GM12878 (cell line): ENCODE data around the gene ZSCAN22. TPM values are rescaled to one million over a fixed set of nuclear protein-coding genes. Genes with fewer than 3 reads are reported as not detected.

Experiments used
- ATAC-seq: fragments of 200-7000 bp; cut with Tn5 transposase; 3 replicates; pipeline ENCODE4 v1.9.1; 2020; ENCODE audit warnings: mild to moderate bottlenecking, moderate library complexity
- BruUV-seq: library from RNA; stranded (reverse); fragments of 400-500 nt; replicated peaks from 2 replicates; lab custom pipeline; 2021; lab: Mats Ljungman, UMichigan
- CTCF ChIA-PET: fragments of 300-600 bp; sonication (Branson Sonifier 250); formaldehyde crosslinking; extraction: SDS; loops from one replicate; lab custom pipeline; 2021; ENCODE audit warnings: inconsistent platforms; lab: Yijun Ruan, JAX
- POLR2A ChIA-PET: fragments of 350-600 bp; formaldehyde crosslinking; extraction: SDS; loops from one replicate; lab custom pipeline; 2021; ENCODE audit warnings: inconsistent platforms; lab: Charles Lee
- RAD21 ChIA-PET: fragments of 300-600 bp; sonication (Branson Sonifier 250); formaldehyde crosslinking; loops from one replicate; lab custom pipeline; 2023; ENCODE audit warnings: antibody characterized with exemption; ENCODE audit not compliant: unreplicated experiment; lab: Charles Lee
- SMC1A ChIA-PET: fragments of 300-600 bp; sonication (Branson Sonifier 250); formaldehyde crosslinking; loops from one replicate; lab custom pipeline; 2023; ENCODE audit not compliant: unreplicated experiment, uncharacterized antibody; lab: Charles Lee
- DNase-seq: peaks from one replicate; pipeline ENCODE4 v3.0.0-alpha.2; 2011; ENCODE audit warnings: low read depth, low spot score
- FAIRE-seq: peaks from 3 replicates; lab custom pipeline; 2011; peaks lifted over from hg19 to GRCh38; lab: Jason Lieb, UNC
- H2AFZ ChIP-seq: 2 replicates; pipeline ENCODE4 v1.6.0; 2011; ENCODE audit warnings: low read depth, low read length, control low read depth; ENCODE audit not compliant: control insufficient read depth
- H3K27ac ChIP-seq: 2 replicates; pipeline ENCODE4 v1.5.1; 2011; ENCODE audit warnings: control low read depth; ENCODE audit not compliant: control insufficient read depth, insufficient read depth
- H3K27me3 ChIP-seq, 2 experiments: replicated peaks in 1 of 2; 2 replicates each; pipeline versions ENCODE4 v1.6.0 to v1.6.1; 2011; ENCODE audit warnings: low read length in 1 of 2; ENCODE audit not compliant: control insufficient read depth in 2 of 2, insufficient read depth in 2 of 2
- H3K36me3 ChIP-seq, 2 experiments: 2 replicates each; pipeline ENCODE4 v1.5.1; 2011; ENCODE audit warnings: low read length in 1 of 2; ENCODE audit not compliant: control insufficient read depth in 2 of 2, insufficient read depth in 2 of 2
- H3K4me1 ChIP-seq: 2 replicates; pipeline ENCODE4 v1.6.1; 2011; ENCODE audit warnings: mild to moderate bottlenecking, low read length, moderate library complexity, mixed read lengths; ENCODE audit not compliant: control insufficient read depth, insufficient read depth
- H3K4me2 ChIP-seq: 2 replicates; pipeline ENCODE4 v1.6.0; 2011; ENCODE audit warnings: control low read depth; ENCODE audit not compliant: control insufficient read depth, insufficient read depth
- H3K4me3 ChIP-seq: fragments of 200-600 bp; sonication (generic); 2 replicates; pipeline ENCODE4 v1.5.1; 2016
- H3K79me2 ChIP-seq: 2 replicates; pipeline ENCODE4 v1.6.0; 2011; ENCODE audit warnings: low read length; ENCODE audit not compliant: control insufficient read depth, insufficient read depth
- H3K9ac ChIP-seq: 2 replicates; pipeline ENCODE4 v1.8.0; 2011; ENCODE audit warnings: low read length, control low read depth, mixed read lengths; ENCODE audit not compliant: control insufficient read depth, insufficient read depth
- H3K9me3 ChIP-seq: replicated peaks from 3 replicates; pipeline ENCODE4 v1.5.1; 2011; ENCODE audit warnings: mild to moderate bottlenecking, low read length; ENCODE audit not compliant: control insufficient read depth, insufficient read depth
- H4K20me1 ChIP-seq: 2 replicates; pipeline ENCODE4 v1.6.0; 2011; ENCODE audit not compliant: control insufficient read depth, insufficient read depth
- BCLAF1 ChIP-seq: fragments of 450-650 bp; IDR thresholded peaks from 2 replicates; pipeline ENCODE4 v1.6.1; 2017; ENCODE audit warnings: antibody characterized with exemption, mild to moderate bottlenecking, moderate library complexity
- CTCF ChIP-seq, 3 experiments: IDR thresholded peaks in 2 of 3; conservative IDR thresholded peaks in 1 of 3; 2 replicates each; pipeline ENCODE4 v1.5.1; 2011; ENCODE audit warnings: low read depth in 3 of 3, low read length in 3 of 3, mild to moderate bottlenecking in 3 of 3, control low read depth in 2 of 3, moderate library complexity in 2 of 3, inconsistent platforms in 1 of 3, mixed read lengths in 1 of 3; ENCODE audit not compliant: control insufficient read depth in 2 of 3, insufficient read depth in 1 of 3; ENCODE audit errors: extremely low read depth in 1 of 3
- HSF1 ChIP-seq: fragments of 150-350 bp; IDR thresholded peaks from 2 replicates; pipeline ENCODE4 v1.6.1; 2014; ENCODE audit warnings: mild to moderate bottlenecking, low read depth, low read length
- KDM1A ChIP-seq: fragments of 200-600 bp; sonication (generic); IDR thresholded peaks from 2 replicates; pipeline ENCODE4 v1.6.1; 2016; ENCODE audit warnings: borderline replicate concordance
- RB1 ChIP-seq: fragments of 450-650 bp; formaldehyde crosslinking; IDR thresholded peaks from 2 replicates; pipeline ENCODE4 v1.6.1; 2017; ENCODE audit warnings: mild to moderate bottlenecking, borderline replicate concordance
- RELA ChIP-seq: fragments of 450-650 bp; IDR thresholded peaks from 2 replicates; pipeline ENCODE4 v1.8.0; 2014; ENCODE audit warnings: borderline replicate concordance; ENCODE audit not compliant: partially characterized antibody
- SKIL ChIP-seq: fragments of 450-650 bp; IDR thresholded peaks from 2 replicates; pipeline ENCODE4 v1.6.1; 2017; ENCODE audit warnings: mild to moderate bottlenecking, low read depth, inconsistent platforms; ENCODE audit not compliant: poor library complexity, severe bottlenecking
- SUZ12 ChIP-seq: fragments of 200-600 bp; sonication (generic); IDR thresholded peaks from one replicate; pipeline ENCODE4 v1.6.1; 2018; ENCODE audit warnings: antibody characterized with exemption, mild to moderate bottlenecking; ENCODE audit not compliant: unreplicated experiment
- ZNF24 ChIP-seq: fragments of 450-650 bp; IDR thresholded peaks from 2 replicates; pipeline ENCODE4 v1.6.1; 2017; ENCODE audit warnings: antibody characterized with exemption, mild to moderate bottlenecking
- WGBS: methylation state at CpG from one replicate; pipeline ENCODE4 v1.1.6; 2016; ENCODE audit warnings: low lambda C conversion rate; ENCODE audit not compliant: insufficient replicate concordance, insufficient coverage; ENCODE audit errors: missing lambda C conversion rate; 5-methylcytosine and 5-hydroxymethylcytosine counted together
- in situ Hi-C: fragments of 300-500 bp; cut with MboI; formaldehyde crosslinking; loops from 9 replicates; pipeline ENCODE4 v1.14.3; 2018; ENCODE audit warnings: mixed read lengths
- intact Hi-C: fragments of 100-400 bp; cut with micrococcal nuclease; formaldehyde crosslinking; loops from one replicate; pipeline ENCODE4 v1.14.2; 2022; ENCODE audit not compliant: unreplicated experiment
- polyA plus RNA-seq, 11 experiments: library from polyadenylated mRNA; depleted of rRNA in 4 of 11; unstranded in 6 of 11; stranded (reverse) in 5 of 11; fragments of >200 nt; fragmentation: Nextera tagmentation in 4 of 11; fragmentation: Illumina TruSeq in 1 of 11; extraction: Ambion mirVana in 4 of 11; extraction: Trizol in 1 of 11; gene quantifications; 1 replicate in 1 of 11; 2 replicates in 10 of 11; pipeline versions ENCODE4 v1.2.1 to v1.2.3, GENCODE V29; 2011 to 2016; ENCODE audit warnings: inconsistent platforms in 2 of 11, missing spikeins in 2 of 11, low read depth in 1 of 11
- total RNA-seq, 4 experiments: library from RNA; depleted of rRNA in 3 of 4; stranded (reverse); fragments of >200 nt in 3 of 4; fragmentation: Illumina TruSeq in 1 of 4; extraction: Trizol in 1 of 4; gene quantifications; 2 replicates each; pipeline versions ENCODE4 v1.2.1 to v1.2.3, GENCODE V29; 2013 to 2021
- TF ChIP-seq, protein P1 (sequence below): IDR thresholded peaks from 2 replicates; pipeline ENCODE4 v1.6.1; 2012; ENCODE audit warnings: low read length, inconsistent platforms

Gene ZSCAN22
- total and polyA plus RNA-seq, 10 of the 15 experiments (the other 5 are each of a cell fraction or from before 2014, with no cell fraction given), result 0.49 to 3.9 (median 2.6) TPM

- TF ChIP-seq ZNF24 (no peak), CTCF (IDR thresholded peaks at IDR 0.05 in 2 of 3, conservative IDR thresholded peaks at IDR 0.05 in 1 of 3; ENCODE audit: control insufficient read depth in 2 of 3, extremely low read depth in 1 of 3, insufficient read depth in 1 of 3, low read depth in 3 of 3, low read length in 3 of 3) (0 out of 6 replicates have a peak, but pooled peaks have one; percentile 1 to 21 (median 9)), RB1 (no peak)
Observed at GRCh38 chr19:58387338-58388174, 60.8 kb downstream of the ZSCAN22 start (continued).

DNA sequence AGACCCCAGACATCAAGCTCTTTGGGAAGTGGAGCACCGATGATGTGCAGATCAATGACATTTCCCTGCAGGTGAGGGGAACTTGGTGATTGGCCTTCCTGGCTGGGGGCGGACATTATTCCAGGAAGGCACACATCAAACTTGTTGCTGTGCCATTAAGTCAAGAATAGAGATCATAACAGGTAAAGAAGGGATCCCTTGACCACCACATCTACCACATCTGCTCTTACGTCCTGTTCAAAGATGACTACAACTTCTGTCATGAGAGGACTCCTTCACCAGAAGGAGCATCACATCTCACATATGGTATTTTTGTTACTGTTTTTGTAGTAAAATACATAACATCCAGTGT is 61.4 kb downstream of the ZSCAN22 start:
- Histone ChIP-seq H2AFZ (no peak overlapping the region), H3K4me3 (peak overlapping the region; percentile 97), H3K27me3 (no peaks in the 10 kb centered on the region), H3K4me2 (peak overlapping the region; percentile 88), H3K4me1 (peaks cover 10% of the 10 kb centered on the region), H3K79me2 (peaks cover 44% of the 10 kb centered on the region), H3K27ac (peak overlapping the region; percentile 97; the same call in 1 of the 2 replicates), H4K20me1 (peaks cover 6% of the 10 kb centered on the region), H3K9ac (peak overlapping the region; percentile 96), H3K9me3 (no peaks in the 10 kb centered on the region), H3K36me3 (peaks cover 5 to 18% of the 10 kb centered on the region in 2 experiments)
- no peak for FAIRE-seq
- ChIA-PET RAD21 (no interaction called here), POLR2A (interaction anchor here (0.6 kb wide), 2 partner anchors 19 to 60 kb away, joined by 3 read pairs; no protein-coding TSS in a partner anchor), CTCF (no interaction called here), SMC1A (interaction anchor here (1.8 kb wide), 1 partner anchor 26 kb away, joined by 5 read pairs; the partner anchor contains the start of gene ZNF497)
- DNase-seq, result no peak
- no TSS peak for BruUV-seq
- in situ Hi-C loops (no loop called here), intact Hi-C loops (no loop called here)
- 36% methylated on average over 3 of the region's 3 CpGs for WGBS
- no peak for ATAC-seq
- TF ChIP-seq KDM1A (no peak), RELA (no peak), BCLAF1 (no peak), SUZ12 (no peak), HSF1 (no peak), SKIL (no peak)
- TF ChIP-seq, protein P1, sequence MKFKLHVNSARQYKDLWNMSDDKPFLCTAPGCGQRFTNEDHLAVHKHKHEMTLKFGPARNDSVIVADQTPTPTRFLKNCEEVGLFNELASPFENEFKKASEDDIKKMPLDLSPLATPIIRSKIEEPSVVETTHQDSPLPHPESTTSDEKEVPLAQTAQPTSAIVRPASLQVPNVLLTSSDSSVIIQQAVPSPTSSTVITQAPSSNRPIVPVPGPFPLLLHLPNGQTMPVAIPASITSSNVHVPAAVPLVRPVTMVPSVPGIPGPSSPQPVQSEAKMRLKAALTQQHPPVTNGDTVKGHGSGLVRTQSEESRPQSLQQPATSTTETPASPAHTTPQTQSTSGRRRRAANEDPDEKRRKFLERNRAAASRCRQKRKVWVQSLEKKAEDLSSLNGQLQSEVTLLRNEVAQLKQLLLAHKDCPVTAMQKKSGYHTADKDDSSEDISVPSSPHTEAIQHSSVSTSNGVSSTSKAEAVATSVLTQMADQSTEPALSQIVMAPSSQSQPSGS, result no peak
